ENCODE measurements around the gene MTCL1. TPM values are rescaled to one million over a fixed set of nuclear protein-coding genes. Genes with fewer than 3 reads are reported as not detected.

MTCL1 gene
- total RNA-seq, 1 donor from 2014 or later: 48.7 TPM

GRCh38 chr18:8802017-8802672, 96.8 kb downstream of the MTCL1 start:
- Mint-ChIP-seq H3K27me3 (no peaks in the 10 kb centered on the region), H3K4me3 (no peak overlapping the region), H3K27ac (no peak overlapping the region), H3K4me1 (ENCODE audit: unreplicated experiment) (peaks cover 17% of the 10 kb centered on the region), H3K9me3 (no peaks in the 10 kb centered on the region), H3K36me3 (peaks cover 10% of the 10 kb centered on the region)
- no peak for TF ChIP-seq CTCF (conservative IDR thresholded peaks at IDR 0.05)
- no peak for DNase-seq (ENCODE audit: extremely low spot score, unreplicated experiment)

- Mint-ChIP-seq H3K27ac (no peak overlapping the region), H3K36me3 (peaks cover 10% of the 10 kb centered on the region), H3K4me1 (ENCODE audit: unreplicated experiment) (peaks cover 24% of the 10 kb centered on the region), H3K4me3 (no peak overlapping the region), H3K9me3 (no peaks in the 10 kb centered on the region), H3K27me3 (no peaks in the 10 kb centered on the region)
- no peak for TF ChIP-seq CTCF (conservative IDR thresholded peaks at IDR 0.05)
- no peak for DNase-seq (ENCODE audit: extremely low spot score, unreplicated experiment)
These were observed 97.9 kb downstream of the MTCL1 start for GRCh38 chr18:8803063-8803795.

- H3K4me1 Mint-ChIP-seq (ENCODE audit: unreplicated experiment): peaks cover 26% of the 10 kb centered on the region
- TF ChIP-seq CTCF (conservative IDR thresholded peaks at IDR 0.05): no peak
- H3K4me3 Mint-ChIP-seq: no peak overlapping the region
- H3K36me3 Mint-ChIP-seq: peaks cover 14% of the 10 kb centered on the region
- H3K27me3 Mint-ChIP-seq: no peaks in the 10 kb centered on the region
- H3K9me3 Mint-ChIP-seq: no peaks in the 10 kb centered on the region
- DNase-seq (ENCODE audit: extremely low spot score, unreplicated experiment): no peak
- no peak overlapping the region for H3K27ac Mint-ChIP-seq
These were observed 98.6 kb downstream of the MTCL1 start for GRCh38 chr18:8803957-8804356.

- H3K4me1 Mint-ChIP-seq (ENCODE audit: unreplicated experiment): peaks cover 26% of the 10 kb centered on the region
- DNase-seq (ENCODE audit: extremely low spot score, unreplicated experiment): no peak
- H3K9me3 Mint-ChIP-seq: no peaks in the 10 kb centered on the region
- no peaks in the 10 kb centered on the region for H3K27me3 Mint-ChIP-seq
- H3K27ac Mint-ChIP-seq: no peak overlapping the region
- no peak for TF ChIP-seq CTCF (conservative IDR thresholded peaks at IDR 0.05)
- H3K4me3 Mint-ChIP-seq: no peak overlapping the region
- H3K36me3 Mint-ChIP-seq: peaks cover 23% of the 10 kb centered on the region
These were observed 100.2 kb downstream of the MTCL1 start for GRCh38 chr18:8805552-8805951.

- Mint-ChIP-seq H3K27me3 (no peaks in the 10 kb centered on the region), H3K4me3 (no peak overlapping the region), H3K9me3 (no peaks in the 10 kb centered on the region), H3K4me1 (ENCODE audit: unreplicated experiment) (peaks cover 27% of the 10 kb centered on the region), H3K27ac (no peak overlapping the region), H3K36me3 (peaks cover 27% of the 10 kb centered on the region)
- no peak for DNase-seq (ENCODE audit: extremely low spot score, unreplicated experiment)
- no peak for TF ChIP-seq CTCF (conservative IDR thresholded peaks at IDR 0.05)
These were observed 100.9 kb downstream of the MTCL1 start for GRCh38 chr18:8806100-8806797.
